Loucy (cell line): ENCODE measurements around the gene FRMD5.

Experiments
- EZH2phosphoT487 ChIP-seq: fragments of 200-600 bp; IDR thresholded peaks from 2 replicates; pipeline ENCODE4 v1.6.1; 2018; ENCODE audit warnings: antibody characterized with exemption, mild to moderate bottlenecking, moderate library complexity, borderline replicate concordance
- TF ChIP-seq, protein P1 (sequence below): fragments of 200-600 bp; sonication (generic); conservative IDR thresholded peaks from 2 replicates; pipeline ENCODE4 v1.5.1; 2014; ENCODE audit warnings: mild to moderate bottlenecking, antibody characterized with exemption, low read length

DNA sequence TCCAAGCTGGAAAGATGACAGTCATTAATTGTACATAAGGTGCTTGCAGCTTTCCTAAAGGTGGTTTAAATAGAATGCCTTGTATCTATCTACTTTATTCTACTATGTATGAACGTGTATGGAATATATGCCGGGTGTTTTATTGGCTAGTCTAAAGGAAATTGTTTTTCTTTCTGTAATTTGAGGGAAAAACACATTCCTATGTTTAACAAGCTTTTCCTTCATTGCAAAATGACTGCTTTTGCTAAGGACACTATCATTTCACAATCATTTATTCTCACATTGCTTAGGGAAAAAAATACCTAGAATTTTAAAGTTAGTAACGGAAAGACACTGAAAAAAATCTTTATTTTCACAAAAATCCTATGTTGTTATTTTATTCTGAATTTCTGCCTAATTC, 226.5 kb downstream of the FRMD5 start:
- TF ChIP-seq, protein P1, sequence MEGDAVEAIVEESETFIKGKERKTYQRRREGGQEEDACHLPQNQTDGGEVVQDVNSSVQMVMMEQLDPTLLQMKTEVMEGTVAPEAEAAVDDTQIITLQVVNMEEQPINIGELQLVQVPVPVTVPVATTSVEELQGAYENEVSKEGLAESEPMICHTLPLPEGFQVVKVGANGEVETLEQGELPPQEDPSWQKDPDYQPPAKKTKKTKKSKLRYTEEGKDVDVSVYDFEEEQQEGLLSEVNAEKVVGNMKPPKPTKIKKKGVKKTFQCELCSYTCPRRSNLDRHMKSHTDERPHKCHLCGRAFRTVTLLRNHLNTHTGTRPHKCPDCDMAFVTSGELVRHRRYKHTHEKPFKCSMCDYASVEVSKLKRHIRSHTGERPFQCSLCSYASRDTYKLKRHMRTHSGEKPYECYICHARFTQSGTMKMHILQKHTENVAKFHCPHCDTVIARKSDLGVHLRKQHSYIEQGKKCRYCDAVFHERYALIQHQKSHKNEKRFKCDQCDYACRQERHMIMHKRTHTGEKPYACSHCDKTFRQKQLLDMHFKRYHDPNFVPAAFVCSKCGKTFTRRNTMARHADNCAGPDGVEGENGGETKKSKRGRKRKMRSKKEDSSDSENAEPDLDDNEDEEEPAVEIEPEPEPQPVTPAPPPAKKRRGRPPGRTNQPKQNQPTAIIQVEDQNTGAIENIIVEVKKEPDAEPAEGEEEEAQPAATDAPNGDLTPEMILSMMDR = no peak
- TF ChIP-seq EZH2phosphoT487 = no peak
